Body of pancreas (tissue), 4 donors: ENCODE data around the gene PRMT2. TPM values are rescaled to one million over a fixed set of nuclear protein-coding genes. Genes with fewer than 3 reads are reported as not detected.

Source experiments
- ATAC-seq: fragments of 150-250 bp; one replicate; pipeline ENCODE4 v1.9.1; 2016
- DNase-seq, 4 donors: peaks; one replicate each; pipeline ENCODE4 v3.0.0-alpha.2; 2019
- H3K27ac ChIP-seq, 4 donors: fragments of 200-600 bp; sonication (generic); 1 replicate in 3 of 4; 2 replicates in 1 of 4; pipeline versions ENCODE4 v1.5.1 to v1.6.1; 2016 to 2019; ENCODE audit warnings: mild to moderate bottlenecking in 1 of 4, mixed read lengths in 1 of 4, moderate library complexity in 1 of 4
- H3K27me3 ChIP-seq, 2 donors: fragments of 200-600 bp; sonication (generic); one replicate each; pipeline ENCODE4 v1.6.0; 2016; ENCODE audit warnings: mild to moderate bottlenecking in 1 of 2
- H3K36me3 ChIP-seq, 2 donors: fragments of 200-600 bp; sonication (generic); replicated peaks in 1 of 2; 2 replicates each; pipeline ENCODE4 v1.5.1; 2016; ENCODE audit warnings: low read depth in 2 of 2; ENCODE audit not compliant: insufficient read depth in 1 of 2
- H3K4me1 ChIP-seq: fragments of 200-600 bp; sonication (generic); one replicate; pipeline ENCODE4 v1.6.0; 2016
- H3K4me3 ChIP-seq, 2 donors: fragments of 200-600 bp; sonication (generic); 1 replicate in 1 of 2; 2 replicates in 1 of 2; pipeline ENCODE4 v1.5.1; 2016 to 2019
- H3K9me3 ChIP-seq, 3 donors: fragments of 200-600 bp; sonication (generic); 1 replicate in 2 of 3; 2 replicates in 1 of 3; pipeline ENCODE4 v1.5.1; 2016
- CTCF ChIP-seq, 7 experiments: fragments of 450-650 bp in 4 of 7; fragments of 200-600 bp in 3 of 7; sonication (generic) in 3 of 7; IDR thresholded peaks; one replicate each; pipeline ENCODE4 v1.5.1; 2016 to 2019; ENCODE audit warnings: antibody characterized with exemption in 7 of 7
- POLR2A ChIP-seq, 3 donors: fragments of 450-650 bp; IDR thresholded peaks; one replicate each; pipeline ENCODE4 v1.6.1; 2016; ENCODE audit warnings: antibody characterized with exemption in 3 of 3, mild to moderate bottlenecking in 2 of 3
- WGBS, 2 donors: methylation state at CpG; one replicate each; pipeline ENCODE4 v1.1.5; 2017; 5-methylcytosine and 5-hydroxymethylcytosine counted together
- intact Hi-C: fragments of 100-400 bp; cut with DNase I; formaldehyde crosslinking; loops from one replicate; pipeline ENCODE4 v1.15.1; 2023
- total RNA-seq, 2 donors: library from RNA; depleted of rRNA; stranded (reverse); fragments of >200 nt; gene quantifications; one replicate each; pipeline ENCODE4 v1.1.0, GENCODE V29; 2016

The PRMT2 gene
- total RNA-seq, 2 donors from 2014 or later, result 30.0 to 63.6 TPM

GRCh38 chr21:46663754-46664153 lies 28.3 kb downstream of the PRMT2 start:
- Histone ChIP-seq H3K9me3 (no peaks in the 10 kb centered on the region), H3K4me3 (no peak overlapping the region), H3K27me3 (no peaks in the 10 kb centered on the region), H3K27ac (no peak overlapping the region), H3K4me1 (peaks cover 18% of the 10 kb centered on the region), H3K36me3 (peaks cover 0 to 6% of the 10 kb centered on the region in 2 donors)
- no peak for ATAC-seq
- TF ChIP-seq POLR2A (IDR thresholded peaks at IDR 0.05) (no peak), CTCF (IDR thresholded peaks at IDR 0.05) (no peak)
- intact Hi-C loops, result no loop called here
- 85 to 88% methylated on average over 8 of the region's 8 CpGs for WGBS, 2 donors
- DNase-seq, result no peak

GRCh38 chr21:46664316-46664995 lies 29.0 kb downstream of the PRMT2 start:
- H3K4me3 ChIP-seq, result no peak overlapping the region
- TF ChIP-seq CTCF (IDR thresholded peaks at IDR 0.05), result no peak
- TF ChIP-seq POLR2A (IDR thresholded peaks at IDR 0.05), result no peak
- DNase-seq, result no peak
- no peaks in the 10 kb centered on the region for H3K9me3 ChIP-seq
- no peak for ATAC-seq
- no peaks in the 10 kb centered on the region for H3K27me3 ChIP-seq
- peaks cover 18% of the 10 kb centered on the region for H3K4me1 ChIP-seq
- intact Hi-C loops, result no loop called here
- WGBS, 2 donors, result 92 to 93% methylated on average over 15 to 24 of the region's 24 CpGs
- no peak overlapping the region for H3K27ac ChIP-seq
- peaks cover 0 to 6% of the 10 kb centered on the region in 2 donors for H3K36me3 ChIP-seq

GRCh38 chr21:46665566-46665965 lies 30.1 kb downstream of the PRMT2 start:
- no peak for DNase-seq
- intact Hi-C loops, result no loop called here
- H3K27ac ChIP-seq, result no peak overlapping the region
- H3K27me3 ChIP-seq, result no peaks in the 10 kb centered on the region
- TF ChIP-seq CTCF (IDR thresholded peaks at IDR 0.05) (no peak), POLR2A (IDR thresholded peaks at IDR 0.05) (no peak)
- WGBS, 2 donors, result 83 to 86% methylated on average over 3 of the region's 3 CpGs
- no peak for ATAC-seq
- peaks cover 18% of the 10 kb centered on the region for H3K4me1 ChIP-seq
- H3K36me3 ChIP-seq, result peaks cover 0 to 6% of the 10 kb centered on the region in 2 donors
- H3K4me3 ChIP-seq, result no peak overlapping the region
- no peaks in the 10 kb centered on the region for H3K9me3 ChIP-seq

- ATAC-seq (no peak), DNase-seq (no peak)
- H3K27me3 ChIP-seq, result no peaks in the 10 kb centered on the region
- intact Hi-C loops, result no loop called here
- 6 to 62% methylated on average over 5 to 53 of the region's 53 CpGs for WGBS, 2 donors
- H3K36me3 ChIP-seq, result peaks cover 0 to 6% of the 10 kb centered on the region in 2 donors
- H3K9me3 ChIP-seq, result no peaks in the 10 kb centered on the region
- no peak for TF ChIP-seq CTCF (IDR thresholded peaks at IDR 0.05)
- no peak for TF ChIP-seq POLR2A (IDR thresholded peaks at IDR 0.05)
- no peak overlapping the region for H3K27ac ChIP-seq
- H3K4me1 ChIP-seq, result peaks cover 13% of the 10 kb centered on the region
- no peak overlapping the region for H3K4me3 ChIP-seq
These were observed 31.7 kb downstream of the PRMT2 start for GRCh38 chr21:46666941-46667740.
